GM21737 (cell line): ENCODE data around the gene LAMB4.
"Not testable (repeated sequence)": the region's sequence is repeated elsewhere in the genome, so short reads cannot be mapped to it uniquely, and the experiment has no call there.

ENCODE experiments used
- ATAC-seq: cut with Tn5 transposase; IDR thresholded peaks from one replicate; pipeline ENCODE4 v1.9.1; 2021; ENCODE audit warnings: mild to moderate bottlenecking, moderate library complexity; ENCODE audit not compliant: unreplicated experiment

LAMB4 gene

GRCh38 chr7:108054537-108054936, 75.6 kb downstream of the LAMB4 start:
- ATAC-seq = no peak

GRCh38 chr7:108053250-108053649, 76.9 kb downstream of the LAMB4 start:
- ATAC-seq = no peak

GRCh38 chr7:108051454-108051853, 78.7 kb downstream of the LAMB4 start:
- ATAC-seq = no peak

- no peak for ATAC-seq
Measured at GRCh38 chr7:108049962-108050361, 80.2 kb downstream of the LAMB4 start.

GRCh38 chr7:108048422-108048821, 81.7 kb downstream of the LAMB4 start:
- no peak for ATAC-seq

GRCh38 chr7:108046952-108047506, 83.1 kb downstream of the LAMB4 start:
- no peak for ATAC-seq

GRCh38 chr7:108045669-108046068, 84.5 kb downstream of the LAMB4 start:
- ATAC-seq = no peak

GRCh38 chr7:108045154-108045553, 85.0 kb downstream of the LAMB4 start:
- no peak for ATAC-seq

GRCh38 chr7:108044345-108044744, 85.8 kb downstream of the LAMB4 start:
- no peak for ATAC-seq

- no peak for ATAC-seq
Measured at GRCh38 chr7:108038986-108039385, 91.2 kb downstream of the LAMB4 start.

- ATAC-seq = no peak
Measured at GRCh38 chr7:108037741-108038140, 92.4 kb downstream of the LAMB4 start.

GRCh38 chr7:108037140-108037539, 93.0 kb downstream of the LAMB4 start:
- ATAC-seq = no peak

GRCh38 chr7:108034586-108034985, 95.6 kb downstream of the LAMB4 start:
- ATAC-seq = no peak

- no peak for ATAC-seq
Measured at GRCh38 chr7:108033776-108034497, 96.2 kb downstream of the LAMB4 start.

GRCh38 chr7:108033309-108033708, 96.9 kb downstream of the LAMB4 start:
- ATAC-seq = not testable (repeated sequence)

- no peak for ATAC-seq
Measured at GRCh38 chr7:108030516-108030915, 99.6 kb downstream of the LAMB4 start.

- ATAC-seq = no peak
Measured at GRCh38 chr7:108029034-108029433, 101.1 kb downstream of the LAMB4 start.

- no peak for ATAC-seq
Measured at GRCh38 chr7:108028111-108028510, 102.0 kb downstream of the LAMB4 start.

GRCh38 chr7:108027239-108027638, 102.9 kb downstream of the LAMB4 start:
- ATAC-seq = no peak

- ATAC-seq = no peak
Measured at GRCh38 chr7:108026647-108027046, 103.5 kb downstream of the LAMB4 start.

- no peak for ATAC-seq
Measured at GRCh38 chr7:108026116-108026515, 104.0 kb downstream of the LAMB4 start.

GRCh38 chr7:108024538-108024937, 105.6 kb downstream of the LAMB4 start:
- ATAC-seq = no peak

- no peak for ATAC-seq
Measured at GRCh38 chr7:108020585-108020984, 109.6 kb downstream of the LAMB4 start.
